OCI-LY3 (cell line): Measurements from ENCODE around the gene RGS1.

ENCODE experiments used
- EZH2phosphoT487 ChIP-seq: fragments of 200-600 bp; shearing (Covaris generic); IDR thresholded peaks from 2 replicates; pipeline ENCODE4 v1.6.1; 2018; ENCODE audit warnings: antibody characterized with exemption, mixed run types, low read depth
- TF ChIP-seq, protein P1 (sequence below): fragments of 200-600, 300-600 bp; sonication (generic); IDR thresholded peaks from 2 replicates; pipeline ENCODE4 v1.5.1; 2014; ENCODE audit warnings: antibody characterized with exemption, low read length, low read depth

DNA sequence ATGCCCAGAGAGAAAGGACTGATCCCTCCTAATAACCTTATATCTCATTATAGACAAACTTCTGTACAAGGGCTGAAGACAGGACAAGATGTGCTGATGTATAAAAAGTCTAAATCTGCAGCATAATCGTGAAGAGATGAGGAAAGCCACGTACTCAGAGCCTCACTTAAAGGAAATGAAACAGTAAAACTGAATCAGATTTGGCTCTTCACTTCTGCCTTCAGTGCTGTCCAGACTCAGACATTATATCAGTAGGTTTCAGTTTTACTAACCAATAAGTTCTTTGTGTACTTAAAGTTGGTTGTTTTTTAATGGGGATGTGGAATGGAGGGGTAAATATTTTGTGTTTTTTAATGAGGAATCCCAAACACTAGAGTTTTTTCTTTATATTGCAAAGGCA is 45.3 kb upstream of the RGS1 start:
- TF ChIP-seq, protein P1, sequence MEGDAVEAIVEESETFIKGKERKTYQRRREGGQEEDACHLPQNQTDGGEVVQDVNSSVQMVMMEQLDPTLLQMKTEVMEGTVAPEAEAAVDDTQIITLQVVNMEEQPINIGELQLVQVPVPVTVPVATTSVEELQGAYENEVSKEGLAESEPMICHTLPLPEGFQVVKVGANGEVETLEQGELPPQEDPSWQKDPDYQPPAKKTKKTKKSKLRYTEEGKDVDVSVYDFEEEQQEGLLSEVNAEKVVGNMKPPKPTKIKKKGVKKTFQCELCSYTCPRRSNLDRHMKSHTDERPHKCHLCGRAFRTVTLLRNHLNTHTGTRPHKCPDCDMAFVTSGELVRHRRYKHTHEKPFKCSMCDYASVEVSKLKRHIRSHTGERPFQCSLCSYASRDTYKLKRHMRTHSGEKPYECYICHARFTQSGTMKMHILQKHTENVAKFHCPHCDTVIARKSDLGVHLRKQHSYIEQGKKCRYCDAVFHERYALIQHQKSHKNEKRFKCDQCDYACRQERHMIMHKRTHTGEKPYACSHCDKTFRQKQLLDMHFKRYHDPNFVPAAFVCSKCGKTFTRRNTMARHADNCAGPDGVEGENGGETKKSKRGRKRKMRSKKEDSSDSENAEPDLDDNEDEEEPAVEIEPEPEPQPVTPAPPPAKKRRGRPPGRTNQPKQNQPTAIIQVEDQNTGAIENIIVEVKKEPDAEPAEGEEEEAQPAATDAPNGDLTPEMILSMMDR: no peak
- TF ChIP-seq EZH2phosphoT487: no peak
